Activated CD8-positive, alpha-beta memory T cell treated with anti-CD3 and anti-CD28 coated beads for 24 hours (primary cell): ENCODE results near the gene IGLON5.

Experiments
- DNase-seq: peaks from one replicate; pipeline ENCODE4 v3.0.0-alpha.2; 2020

Gene IGLON5

GRCh38 chr19:51311351-51312257 is at the start of gene IGLON5:
Gene IGLON5 (plus strand): TSS chr19:51311644. CDS start chr19:51311848, 204 bp downstream.
- no peak for DNase-seq

DNA sequence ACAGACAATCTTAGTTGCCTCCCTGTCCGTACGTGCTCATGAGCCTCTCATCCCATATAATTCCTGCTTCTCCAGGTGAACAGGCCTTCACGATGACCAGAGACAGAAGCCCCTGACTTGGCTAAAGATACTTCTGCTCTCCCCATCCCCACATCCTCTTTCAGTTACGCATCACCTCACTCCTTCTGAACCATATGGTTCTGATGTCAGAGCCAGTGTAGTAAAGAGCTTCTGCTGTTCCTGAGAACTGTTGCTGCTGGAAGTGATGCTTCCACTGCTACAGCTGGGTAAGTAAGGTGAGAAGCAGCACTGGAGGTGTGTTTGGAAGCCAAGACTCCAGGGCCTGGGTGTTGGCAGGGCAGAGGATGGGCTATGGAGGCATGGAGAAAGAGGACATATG is 47.6 kb upstream of the IGLON5 start:
- DNase-seq: no peak

- no peak for DNase-seq
These were observed 40.4 kb upstream of the IGLON5 start for GRCh38 chr19:51271067-51271466.

DNA sequence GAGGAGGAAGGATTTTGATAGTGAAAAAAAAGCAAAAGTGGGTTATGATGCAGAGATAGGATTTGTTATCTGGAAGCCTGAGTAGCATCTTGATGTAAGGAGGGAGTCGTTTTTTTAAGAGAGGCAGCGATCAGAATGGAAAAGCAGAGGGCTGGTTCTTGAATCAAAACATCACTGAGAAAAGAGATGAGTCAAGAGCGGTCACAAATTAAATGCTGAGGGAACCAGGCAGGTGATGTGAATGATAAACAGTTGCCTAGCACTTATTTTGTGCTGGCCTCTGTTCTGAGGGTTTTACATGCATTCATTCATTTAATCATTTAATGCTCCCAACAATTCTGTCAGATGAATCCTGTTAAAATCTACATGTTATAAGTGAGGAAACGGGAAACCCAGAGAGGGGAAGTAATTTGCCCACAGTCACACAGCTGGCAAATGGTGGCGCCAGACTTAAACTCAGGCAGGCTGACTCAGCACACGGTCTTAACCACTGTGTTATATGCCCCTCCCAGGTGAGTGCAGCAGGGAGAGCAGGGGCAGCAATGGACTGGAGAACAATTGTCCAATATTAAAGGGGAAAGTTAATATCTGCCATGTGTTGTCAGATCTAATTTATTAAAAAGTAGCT is 39.1 kb upstream of the IGLON5 start:
- DNase-seq: no peak

DNA sequence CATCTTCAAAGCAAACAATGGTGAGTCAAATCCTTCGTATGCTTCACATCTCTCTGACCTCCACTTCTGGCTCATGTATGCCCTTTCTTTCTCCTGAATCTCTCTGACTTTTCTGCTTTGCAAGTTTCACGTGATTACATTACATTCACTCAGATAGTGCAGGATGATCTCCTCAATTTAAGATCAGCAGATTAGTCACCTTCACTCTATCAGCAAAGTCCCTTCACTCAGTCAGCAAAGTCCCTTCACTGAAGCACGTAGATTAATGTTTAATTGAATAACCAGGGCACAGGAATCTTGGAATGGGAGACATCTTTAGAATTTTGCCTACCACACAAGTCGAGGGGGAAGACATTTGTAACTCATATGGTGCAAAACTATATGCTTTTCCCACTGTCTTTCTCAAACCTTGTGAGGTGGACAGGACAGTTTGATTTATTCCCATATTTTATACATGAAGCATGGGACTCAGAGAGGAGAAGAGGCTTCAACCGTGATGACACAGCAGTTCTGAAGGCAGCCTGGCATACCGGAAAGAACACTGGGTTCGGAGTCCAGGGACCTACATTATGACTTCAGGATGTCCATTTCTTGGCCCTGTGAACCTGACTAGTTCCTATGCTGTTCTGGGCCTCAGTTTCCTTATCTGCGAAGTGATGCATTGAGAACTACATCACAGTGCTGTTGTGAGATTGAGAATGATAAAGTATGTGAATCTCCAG is 37.2 kb upstream of the IGLON5 start:
- no peak for DNase-seq

- DNase-seq: no peak
These were observed 34.3 kb upstream of the IGLON5 start for GRCh38 chr19:51277112-51277511.

- no peak for DNase-seq
These were observed 29.1 kb upstream of the IGLON5 start for GRCh38 chr19:51282335-51282734.

DNA sequence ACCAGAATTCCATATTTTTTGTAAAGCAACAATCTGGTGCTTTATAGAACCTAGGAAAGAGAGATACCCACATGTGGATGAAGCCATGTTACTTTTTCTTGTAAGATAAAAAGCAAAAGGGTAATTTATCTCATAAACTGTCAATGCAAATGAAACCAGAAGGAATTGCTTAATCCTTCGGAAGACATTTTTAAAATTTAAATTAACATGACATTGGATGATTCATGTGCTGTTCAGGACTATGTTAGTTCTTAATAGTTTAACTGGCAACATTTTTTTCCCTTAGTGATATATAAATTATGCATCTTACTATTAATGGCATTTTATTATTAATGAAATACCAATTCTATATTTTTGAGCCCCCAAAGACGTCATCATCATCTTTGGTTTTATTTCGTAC is 25.8 kb upstream of the IGLON5 start:
- no peak for DNase-seq

DNA sequence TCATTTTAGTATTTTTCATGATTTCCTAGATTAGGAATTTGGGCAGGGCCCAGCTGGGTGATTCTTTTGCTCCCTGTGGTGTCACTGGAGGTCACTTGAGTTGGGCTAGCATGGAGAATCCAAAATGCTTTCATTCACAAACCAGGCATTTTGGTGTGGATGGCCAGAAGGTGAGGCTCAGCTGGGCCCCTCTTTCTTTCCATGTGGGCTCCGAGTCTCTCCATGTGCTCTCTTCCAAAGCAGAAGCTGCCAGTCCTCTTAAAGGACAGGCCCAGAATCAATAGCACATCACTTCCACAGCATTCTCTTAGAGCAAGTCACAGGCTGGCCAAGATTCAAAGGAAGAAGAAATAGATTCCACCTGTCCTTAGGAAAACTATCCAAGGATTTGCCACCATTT is 21.8 kb upstream of the IGLON5 start:
- no peak for DNase-seq

- no peak for DNase-seq
These were observed 18.5 kb upstream of the IGLON5 start for GRCh38 chr19:51292971-51293370.

DNA sequence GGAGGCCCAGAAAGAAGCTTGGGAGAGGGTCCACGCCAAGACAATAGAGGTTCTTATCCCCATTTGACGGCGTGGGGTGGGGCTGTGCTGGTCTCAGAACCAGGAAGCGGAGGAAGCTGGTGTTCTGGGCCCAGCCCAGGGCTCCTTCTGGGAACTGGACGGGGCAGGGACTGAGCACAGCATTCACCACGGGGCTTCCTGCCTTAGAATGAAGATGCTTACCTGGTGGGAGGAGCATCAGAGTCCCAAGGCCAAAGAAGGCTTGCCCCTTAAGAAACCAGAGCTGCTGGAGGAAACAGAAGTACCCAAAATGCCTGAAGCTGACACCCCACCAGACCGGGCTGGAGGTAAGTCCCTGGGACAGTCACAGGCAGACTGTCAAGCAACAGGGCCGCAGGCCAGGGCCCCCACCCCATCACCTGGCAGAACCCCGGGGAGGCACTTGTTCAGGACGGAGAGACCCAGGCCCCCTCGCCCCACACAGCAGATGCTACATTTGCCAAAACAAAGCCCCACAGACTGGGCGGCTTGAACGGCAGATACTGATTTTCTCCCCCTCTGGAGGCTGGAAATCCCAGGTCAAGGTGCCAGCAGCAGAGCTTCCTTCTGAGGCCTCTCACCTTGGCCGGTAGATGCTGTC is 17.8 kb upstream of the IGLON5 start:
- DNase-seq: no peak

- no peak for DNase-seq
These were observed 17.1 kb upstream of the IGLON5 start for GRCh38 chr19:51294211-51294976.

DNA sequence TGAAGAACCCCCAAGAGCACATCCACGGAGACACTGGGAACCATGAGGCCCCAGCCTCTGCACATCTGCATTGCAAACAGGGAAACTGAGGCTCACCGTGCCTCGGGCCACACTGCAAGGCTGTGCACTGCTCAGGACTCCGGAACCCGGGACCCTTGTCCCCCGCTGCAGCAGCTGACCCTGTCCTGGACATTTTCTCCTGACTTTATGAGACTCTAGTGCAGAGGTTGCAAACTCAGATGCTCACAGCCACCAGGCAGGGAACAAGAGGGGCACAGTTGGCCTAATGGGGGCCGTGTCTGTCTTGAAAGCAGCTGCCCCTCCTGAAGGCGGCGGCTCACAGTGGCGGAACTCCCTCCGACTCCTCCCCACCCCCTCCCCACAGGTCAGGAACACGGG is 16.5 kb upstream of the IGLON5 start:
- DNase-seq: no peak

DNA sequence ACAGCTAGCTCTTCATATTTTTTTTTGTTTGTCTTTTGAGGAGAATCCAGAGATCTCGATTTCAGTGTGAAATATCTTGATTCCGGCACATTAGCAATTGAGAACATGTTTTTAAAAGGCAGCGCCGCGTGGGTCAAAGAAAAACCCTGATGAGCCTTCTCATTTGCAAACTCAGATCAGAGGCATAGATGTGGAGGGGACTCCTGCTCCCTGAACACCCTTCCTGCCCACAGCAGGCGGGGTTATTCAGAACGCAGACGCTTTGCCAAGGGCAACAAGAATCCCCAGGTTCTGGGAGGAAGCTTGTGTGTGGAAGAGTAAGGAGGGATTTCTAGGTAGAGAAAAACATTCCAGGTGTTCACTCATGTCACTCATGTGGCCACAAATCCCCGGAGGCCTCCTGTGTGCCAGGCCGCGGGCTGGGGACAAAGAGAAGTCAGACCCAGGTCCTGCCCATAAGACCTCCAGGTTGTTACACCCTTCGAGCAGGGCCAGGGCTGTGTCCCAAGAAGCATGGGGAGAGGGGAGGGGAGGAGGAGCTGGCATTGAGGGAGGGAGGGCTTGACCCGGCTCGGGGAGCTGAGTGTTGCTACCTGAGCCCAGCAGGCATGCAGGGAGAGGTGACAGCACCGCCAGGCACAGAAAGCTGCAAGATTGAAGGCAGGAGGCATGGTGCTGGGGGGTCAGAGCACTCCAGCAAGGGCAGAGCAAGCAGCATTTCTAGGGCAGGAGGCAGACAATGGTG is 15.9 kb upstream of the IGLON5 start:
- no peak for DNase-seq

GRCh38 chr19:51296336-51297093 is 14.9 kb upstream of the IGLON5 start:
- DNase-seq: no peak

- DNase-seq: no peak
These were observed 14.0 kb upstream of the IGLON5 start for GRCh38 chr19:51297406-51297805.

- no peak for DNase-seq
These were observed 10.2 kb upstream of the IGLON5 start for GRCh38 chr19:51301266-51301665.

DNA sequence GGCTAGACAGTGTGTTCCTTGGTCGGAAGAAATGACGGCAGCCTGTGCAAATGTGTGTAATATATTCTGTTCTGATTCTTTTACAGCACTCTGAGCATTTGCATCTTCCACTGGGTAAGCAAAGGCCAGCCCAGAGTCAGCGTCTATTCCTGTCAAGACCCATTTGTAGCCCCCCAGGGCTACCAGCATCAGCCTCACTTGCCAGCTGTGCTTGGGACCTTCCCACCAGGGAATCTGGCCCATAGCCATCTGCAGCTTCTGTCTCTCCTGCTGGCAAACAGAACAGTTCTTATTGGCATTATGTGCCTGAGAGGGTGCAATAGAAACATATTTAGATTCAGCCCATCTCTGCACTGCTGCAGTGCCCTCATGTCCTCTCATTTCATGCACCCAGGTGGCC is 6.0 kb upstream of the IGLON5 start:
- DNase-seq: no peak

GRCh38 chr19:51316688-51317087 is 5.2 kb downstream of the IGLON5 start:
- DNase-seq: no peak

DNA sequence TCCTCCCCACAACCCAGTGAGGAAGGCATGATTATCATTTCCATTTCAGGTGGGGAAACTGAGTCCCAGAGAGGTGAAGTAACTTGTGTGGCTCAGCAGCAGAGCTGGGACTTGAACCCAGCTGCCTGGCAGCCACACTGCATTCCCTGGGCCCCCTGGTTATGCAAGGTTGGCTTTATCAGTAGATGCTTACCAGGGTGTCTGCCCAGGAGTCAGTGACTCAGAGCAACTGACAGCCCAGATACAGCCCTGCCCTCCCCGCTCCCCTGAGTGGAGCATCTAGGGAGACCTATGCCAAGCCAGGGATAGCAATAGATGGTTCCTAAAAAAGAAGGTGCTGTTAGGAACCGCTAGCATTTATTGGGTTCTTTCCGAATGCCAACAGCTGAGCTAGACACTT is 5.9 kb downstream of the IGLON5 start:
- no peak for DNase-seq

DNA sequence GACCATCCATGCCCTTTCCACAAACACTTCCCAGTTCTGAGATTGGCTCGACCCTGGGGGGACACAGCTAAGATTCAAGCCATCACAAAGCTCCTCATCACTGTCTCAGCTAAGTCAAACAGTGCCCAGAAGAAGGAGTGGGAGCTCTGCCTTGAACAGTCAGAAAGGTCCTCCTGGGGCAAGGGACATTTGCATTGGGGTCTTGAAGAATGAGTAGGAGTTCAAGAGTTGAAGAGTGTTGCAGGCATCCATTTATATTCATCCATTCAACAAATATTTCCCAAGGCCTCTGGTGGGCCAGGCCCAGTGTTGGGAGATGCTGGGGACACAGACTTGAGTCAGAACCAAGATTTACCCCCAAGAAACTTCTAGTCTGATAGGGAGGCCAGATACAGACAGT is 6.5 kb downstream of the IGLON5 start:
- no peak for DNase-seq
